ENCODE results near the gene BOK.

DNA sequence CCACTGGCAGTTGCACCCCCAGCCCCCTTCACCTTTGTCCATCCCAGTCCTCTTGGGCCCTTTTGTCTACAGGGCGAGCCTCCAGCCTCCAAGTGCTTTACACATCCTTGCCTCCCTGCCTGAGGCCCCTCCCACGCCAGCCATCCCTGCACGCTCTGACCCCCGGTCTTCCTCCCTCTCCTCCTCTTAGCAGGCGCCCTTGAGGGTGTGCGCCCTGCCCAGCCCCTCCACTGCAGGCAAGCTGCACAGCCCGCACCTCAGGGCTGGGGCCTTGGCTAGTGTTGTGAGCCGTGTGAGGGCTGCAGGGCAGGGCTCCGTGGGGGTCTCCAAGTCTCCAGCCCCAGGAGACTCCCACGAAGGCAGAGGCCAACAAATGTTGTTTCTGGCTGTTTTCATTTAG, 6.9 kb downstream of the BOK start:
- no peak for TF ChIP-seq YY1 (IDR thresholded peaks at IDR 0.05; ENCODE audit: insufficient read depth, insufficient read length)
- no peak for TF ChIP-seq SUZ12 (IDR thresholded peaks at IDR 0.05; ENCODE audit: extremely low read depth, insufficient read depth, insufficient read length)
